ENCODE results near the gene GALNT14.
"Not testable (repeated sequence)": the region's sequence is repeated elsewhere in the genome, so short reads cannot be mapped to it uniquely, and the experiment has no call there.

The GALNT14 gene

GRCh38 chr2:30914456-30914855 is 223.8 kb downstream of the GALNT14 start:
- DNase-seq: no peak
- no peaks in the 10 kb centered on the region for H3K27me3 Mint-ChIP-seq
- no peak overlapping the region for H3K4me3 Mint-ChIP-seq
- H3K4me1 Mint-ChIP-seq: no peaks in the 10 kb centered on the region
- no peaks in the 10 kb centered on the region for H3K9me3 Mint-ChIP-seq
- no peaks in the 10 kb centered on the region for H3K36me3 Mint-ChIP-seq
- no peak overlapping the region for H3K27ac Mint-ChIP-seq
- no peak for ATAC-seq (replicated peaks)

- ATAC-seq (replicated peaks) (no peak), DNase-seq (no peak)
- H3K4me1 Mint-ChIP-seq: no peaks in the 10 kb centered on the region
- no peak overlapping the region for H3K4me3 Mint-ChIP-seq
- no peak overlapping the region for H3K27ac Mint-ChIP-seq
- H3K36me3 Mint-ChIP-seq: no peaks in the 10 kb centered on the region
- H3K9me3 Mint-ChIP-seq: no peaks in the 10 kb centered on the region
- no peaks in the 10 kb centered on the region for H3K27me3 Mint-ChIP-seq
Observed at GRCh38 chr2:30912056-30912455, 226.2 kb downstream of the GALNT14 start.

GRCh38 chr2:30911327-30911726 is 226.9 kb downstream of the GALNT14 start:
- DNase-seq (no peak), ATAC-seq (replicated peaks) (no peak)
- no peaks in the 10 kb centered on the region for H3K36me3 Mint-ChIP-seq
- H3K4me1 Mint-ChIP-seq: no peaks in the 10 kb centered on the region
- no peaks in the 10 kb centered on the region for H3K27me3 Mint-ChIP-seq
- no peaks in the 10 kb centered on the region for H3K9me3 Mint-ChIP-seq
- no peak overlapping the region for H3K4me3 Mint-ChIP-seq
- no peak overlapping the region for H3K27ac Mint-ChIP-seq

GRCh38 chr2:30910686-30911085 is 227.6 kb downstream of the GALNT14 start:
- DNase-seq (no peak), ATAC-seq (replicated peaks) (no peak)
- Mint-ChIP-seq H3K27ac (peak overlapping the region; percentile 22), H3K36me3 (no peaks in the 10 kb centered on the region), H3K4me1 (no peaks in the 10 kb centered on the region), H3K4me3 (no peak overlapping the region), H3K27me3 (no peaks in the 10 kb centered on the region), H3K9me3 (no peaks in the 10 kb centered on the region)

GRCh38 chr2:30904437-30904836 is 233.8 kb downstream of the GALNT14 start:
- not testable (repeated sequence) for ATAC-seq (replicated peaks); H3K36me3 Mint-ChIP-seq; H3K27me3 Mint-ChIP-seq

GRCh38 chr2:30903326-30903725 is 234.9 kb downstream of the GALNT14 start:
- DNase-seq: no peak
- Mint-ChIP-seq H3K27ac (no peak overlapping the region), H3K36me3 (no peaks in the 10 kb centered on the region), H3K9me3 (peaks cover 0 to 3% of the 10 kb centered on the region in 2 donors), H3K27me3 (no peaks in the 10 kb centered on the region), H3K4me1 (no peaks in the 10 kb centered on the region), H3K4me3 (no peak overlapping the region)
- no peak for ATAC-seq (replicated peaks)

More at GRCh38 chr2:30904437-30904836, 233.8 kb downstream of the GALNT14 start:
- H3K4me1 Mint-ChIP-seq, H3K27ac Mint-ChIP-seq, DNase-seq, H3K9me3 Mint-ChIP-seq, H3K4me3 Mint-ChIP-seq: not testable (repeated sequence)

- DNase-seq (no peak), ATAC-seq (replicated peaks) (no peak)
- peaks cover 6 to 7% of the 10 kb centered on the region in 2 donors for H3K9me3 Mint-ChIP-seq
- H3K27me3 Mint-ChIP-seq: no peaks in the 10 kb centered on the region
- H3K36me3 Mint-ChIP-seq: no peaks in the 10 kb centered on the region
- H3K4me3 Mint-ChIP-seq: no peak overlapping the region
- no peaks in the 10 kb centered on the region for H3K4me1 Mint-ChIP-seq
- H3K27ac Mint-ChIP-seq: no peak overlapping the region
Observed at GRCh38 chr2:30900381-30900780, 237.9 kb downstream of the GALNT14 start.

- no peaks in the 10 kb centered on the region for H3K36me3 Mint-ChIP-seq
- H3K4me3 Mint-ChIP-seq: no peak overlapping the region
- DNase-seq: no peak
- no peak for ATAC-seq (replicated peaks)
- no peaks in the 10 kb centered on the region for H3K4me1 Mint-ChIP-seq
- H3K9me3 Mint-ChIP-seq: peaks cover 6 to 7% of the 10 kb centered on the region in 2 donors
- no peaks in the 10 kb centered on the region for H3K27me3 Mint-ChIP-seq
- no peak overlapping the region for H3K27ac Mint-ChIP-seq
Observed at GRCh38 chr2:30899516-30900054, 238.7 kb downstream of the GALNT14 start.

- Mint-ChIP-seq H3K4me3 (no peak overlapping the region), H3K27me3 (no peaks in the 10 kb centered on the region), H3K27ac (no peak overlapping the region), H3K36me3 (no peaks in the 10 kb centered on the region), H3K4me1 (no peaks in the 10 kb centered on the region), H3K9me3 (peaks cover 6 to 7% of the 10 kb centered on the region in 2 donors)
- no peak for DNase-seq
- ATAC-seq (replicated peaks): no peak
Observed at GRCh38 chr2:30897539-30897938, 240.7 kb downstream of the GALNT14 start.

- Mint-ChIP-seq H3K4me3 (no peak overlapping the region), H3K9me3 (peaks cover 6 to 7% of the 10 kb centered on the region in 2 donors), H3K27ac (no peak overlapping the region), H3K27me3 (no peaks in the 10 kb centered on the region), H3K36me3 (no peaks in the 10 kb centered on the region), H3K4me1 (no peaks in the 10 kb centered on the region)
- ATAC-seq (replicated peaks) (no peak), DNase-seq (no peak)
Observed at GRCh38 chr2:30894498-30895119, 243.6 kb downstream of the GALNT14 start.

GRCh38 chr2:30888852-30889409 is 249.3 kb downstream of the GALNT14 start:
- DNase-seq (no peak), ATAC-seq (replicated peaks) (no peak)
- no peaks in the 10 kb centered on the region for H3K9me3 Mint-ChIP-seq
- H3K36me3 Mint-ChIP-seq: no peaks in the 10 kb centered on the region
- H3K4me1 Mint-ChIP-seq: no peaks in the 10 kb centered on the region
- H3K4me3 Mint-ChIP-seq: no peak overlapping the region
- no peak overlapping the region for H3K27ac Mint-ChIP-seq
- H3K27me3 Mint-ChIP-seq: no peaks in the 10 kb centered on the region

GRCh38 chr2:30886080-30886479 is 252.2 kb downstream of the GALNT14 start:
- H3K4me3 Mint-ChIP-seq: no peak overlapping the region
- no peak for DNase-seq
- no peaks in the 10 kb centered on the region for H3K36me3 Mint-ChIP-seq
- ATAC-seq (replicated peaks): no peak
- H3K9me3 Mint-ChIP-seq: no peaks in the 10 kb centered on the region
- no peaks in the 10 kb centered on the region for H3K27me3 Mint-ChIP-seq
- H3K27ac Mint-ChIP-seq: no peak overlapping the region
- H3K4me1 Mint-ChIP-seq: no peaks in the 10 kb centered on the region

- peaks cover 0 to 2% of the 10 kb centered on the region in 2 donors for H3K9me3 Mint-ChIP-seq
- peaks cover 0 to 4% of the 10 kb centered on the region in 2 donors for H3K27me3 Mint-ChIP-seq
Observed at GRCh38 chr2:30883822-30884221, 254.4 kb downstream of the GALNT14 start.

GRCh38 chr2:30883184-30883583 is 255.1 kb downstream of the GALNT14 start:
- ATAC-seq (replicated peaks) (no peak), DNase-seq (no peak)
- H3K36me3 Mint-ChIP-seq: no peaks in the 10 kb centered on the region
- H3K9me3 Mint-ChIP-seq: peaks cover 0 to 2% of the 10 kb centered on the region in 2 donors
- no peak overlapping the region for H3K4me3 Mint-ChIP-seq
- H3K4me1 Mint-ChIP-seq: no peaks in the 10 kb centered on the region
- peaks cover 0 to 5% of the 10 kb centered on the region in 2 donors for H3K27me3 Mint-ChIP-seq
- H3K27ac Mint-ChIP-seq: no peak overlapping the region

More at GRCh38 chr2:30883822-30884221, 254.4 kb downstream of the GALNT14 start:
- DNase-seq (no peak), ATAC-seq (replicated peaks) (no peak)
- Mint-ChIP-seq H3K36me3 (no peaks in the 10 kb centered on the region), H3K27ac (no peak overlapping the region), H3K4me1 (no peaks in the 10 kb centered on the region), H3K4me3 (no peak overlapping the region)

GRCh38 chr2:30880516-30880915 is 257.7 kb downstream of the GALNT14 start:
- DNase-seq (no peak), ATAC-seq (replicated peaks) (no peak)
- no peaks in the 10 kb centered on the region for H3K4me1 Mint-ChIP-seq
- no peaks in the 10 kb centered on the region for H3K36me3 Mint-ChIP-seq
- peaks cover 0 to 2% of the 10 kb centered on the region in 2 donors for H3K9me3 Mint-ChIP-seq
- H3K27me3 Mint-ChIP-seq: peaks cover 0 to 5% of the 10 kb centered on the region in 2 donors
- H3K27ac Mint-ChIP-seq: no peak overlapping the region
- no peak overlapping the region for H3K4me3 Mint-ChIP-seq

Measured in stimulated activated naive B cell treated with anti-CD40 and anti-IgM and Interleukin-4, amounts not matched to agents 10 μg/mL and 1 μg/mL and 100 μg/mL, for 72 hours (primary cell).